Activated B cell treated with CpG ODN at 0.5 μM for 24 hours (primary cell): ENCODE results near the gene SPIRE1. TPM values are rescaled to one million over a fixed set of nuclear protein-coding genes. Genes with fewer than 3 reads are reported as not detected.

Source experiments
- ATAC-seq: fragments of 200-7000 bp; cut with Tn5 transposase; one replicate; pipeline ENCODE4 v1.10.0; 2021; ENCODE audit warnings: low read depth, mild to moderate bottlenecking, moderate library complexity
- CTCF ChIA-PET: fragments of 350-600 bp; sonication (Branson Sonifier 250); formaldehyde crosslinking; loops from one replicate; lab custom pipeline; 2021; ENCODE audit warnings: antibody characterized with exemption; lab: Charles Lee
- POLR2A ChIA-PET: fragments of 350-600 bp; sonication (Branson Sonifier 250); formaldehyde crosslinking; loops from one replicate; lab custom pipeline; 2021; ENCODE audit warnings: antibody characterized with exemption; lab: Charles Lee
- DNase-seq: peaks from one replicate; pipeline ENCODE4 v3.0.0; 2022
- H3K27ac Mint-ChIP-seq: one replicate; pipeline ENCODE4 v1.8.0; 2020; ENCODE audit warnings: mixed read lengths
- H3K27me3 Mint-ChIP-seq: one replicate; pipeline ENCODE4 v1.8.0; 2021; ENCODE audit warnings: mixed read lengths
- H3K36me3 Mint-ChIP-seq: one replicate; pipeline ENCODE4 v1.8.0; 2021; ENCODE audit warnings: low read depth, mixed read lengths
- H3K4me1 Mint-ChIP-seq: one replicate; pipeline ENCODE4 v1.8.0; 2021; ENCODE audit warnings: mixed read lengths
- H3K4me3 Mint-ChIP-seq: one replicate; pipeline ENCODE4 v1.8.0; 2020; ENCODE audit warnings: mild to moderate bottlenecking, mixed read lengths
- H3K9me3 Mint-ChIP-seq: one replicate; pipeline ENCODE4 v1.8.0; 2020; ENCODE audit warnings: mixed read lengths
- intact Hi-C: fragments of 100-400 bp; cut with micrococcal nuclease; formaldehyde crosslinking; loops from one replicate; pipeline ENCODE4 v1.15.1; 2024
- total RNA-seq: library from RNA; stranded (reverse); gene quantifications from 2 replicates; pipeline ENCODE4 v1.2.3, GENCODE V29; 2022
- TF ChIP-seq, protein P1 (sequence below): fragments of 200-600 bp; IDR thresholded peaks from one replicate; pipeline ENCODE4 v1.8.0; 2022; ENCODE audit warnings: antibody characterized with exemption, mild to moderate bottlenecking

The SPIRE1 gene
- total RNA-seq, 1 donor from 2014 or later = 2.5 TPM

DNA sequence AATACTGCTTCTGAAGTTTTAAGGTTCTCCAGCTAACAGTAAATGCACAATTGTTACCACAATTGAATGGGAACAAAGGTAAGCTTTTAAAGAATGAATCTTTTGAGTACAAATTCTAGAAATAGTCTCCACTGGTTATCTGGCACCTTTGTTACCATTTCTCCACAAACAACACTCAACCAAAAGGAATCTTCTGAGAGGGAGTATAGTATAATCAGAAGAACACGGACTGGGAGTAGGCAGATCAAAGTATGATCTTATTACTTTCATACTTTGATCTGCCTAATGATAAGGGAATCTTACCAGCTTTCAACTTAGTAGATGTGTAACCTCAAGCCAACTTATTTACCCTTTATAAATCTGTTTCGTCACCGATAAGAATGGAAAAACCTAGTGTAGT lies 43.3 kb upstream of the SPIRE1 start:
- ChIA-PET POLR2A (interaction anchor here (1.5 to 3.0 kb wide), 2 partner anchors 247 to 293 kb away, joined by 5 to 27 read pairs; partner anchors contain the start of genes PRELID3A and SEH1L), CTCF (interaction anchor here (0.5 to 1.6 kb wide), 2 partner anchors 23 to 309 kb away, joined by 3 read pairs; no protein-coding TSS in a partner anchor)
- Mint-ChIP-seq H3K27me3 (no peaks in the 10 kb centered on the region), H3K36me3 (peaks cover 37% of the 10 kb centered on the region), H3K4me1 (peaks cover 38% of the 10 kb centered on the region), H3K4me3 (peak overlapping the region; percentile 99), H3K27ac (peak overlapping the region; percentile 99), H3K9me3 (no peaks in the 10 kb centered on the region)
- ATAC-seq (no peak), DNase-seq (no peak)
- TF ChIP-seq, protein P1, sequence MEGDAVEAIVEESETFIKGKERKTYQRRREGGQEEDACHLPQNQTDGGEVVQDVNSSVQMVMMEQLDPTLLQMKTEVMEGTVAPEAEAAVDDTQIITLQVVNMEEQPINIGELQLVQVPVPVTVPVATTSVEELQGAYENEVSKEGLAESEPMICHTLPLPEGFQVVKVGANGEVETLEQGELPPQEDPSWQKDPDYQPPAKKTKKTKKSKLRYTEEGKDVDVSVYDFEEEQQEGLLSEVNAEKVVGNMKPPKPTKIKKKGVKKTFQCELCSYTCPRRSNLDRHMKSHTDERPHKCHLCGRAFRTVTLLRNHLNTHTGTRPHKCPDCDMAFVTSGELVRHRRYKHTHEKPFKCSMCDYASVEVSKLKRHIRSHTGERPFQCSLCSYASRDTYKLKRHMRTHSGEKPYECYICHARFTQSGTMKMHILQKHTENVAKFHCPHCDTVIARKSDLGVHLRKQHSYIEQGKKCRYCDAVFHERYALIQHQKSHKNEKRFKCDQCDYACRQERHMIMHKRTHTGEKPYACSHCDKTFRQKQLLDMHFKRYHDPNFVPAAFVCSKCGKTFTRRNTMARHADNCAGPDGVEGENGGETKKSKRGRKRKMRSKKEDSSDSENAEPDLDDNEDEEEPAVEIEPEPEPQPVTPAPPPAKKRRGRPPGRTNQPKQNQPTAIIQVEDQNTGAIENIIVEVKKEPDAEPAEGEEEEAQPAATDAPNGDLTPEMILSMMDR = no peak
- intact Hi-C loops = loop anchor here (5.0 kb wide), 2 partner anchors 294 to 719 kb away; partner anchors contain the start of genes IMPA2 and PRELID3A

DNA sequence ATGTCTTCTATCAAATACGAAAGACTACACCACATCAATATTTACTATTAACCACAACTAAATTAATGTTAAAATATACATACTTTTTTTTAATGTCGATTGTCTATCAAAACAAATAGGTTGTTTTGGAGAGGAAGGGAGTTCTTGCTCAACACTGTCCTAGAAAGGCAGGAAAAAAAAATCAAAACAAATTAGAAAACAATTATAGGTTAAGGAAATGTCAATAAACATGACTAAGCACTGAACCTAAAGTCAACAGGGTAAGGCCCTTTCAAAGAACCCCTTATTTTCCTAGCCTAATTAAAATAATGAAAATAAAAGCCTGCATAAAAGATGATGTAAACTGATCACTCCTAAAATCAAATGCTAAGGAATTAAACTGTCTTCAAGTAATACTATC lies 41.8 kb upstream of the SPIRE1 start:
- Mint-ChIP-seq H3K27me3 (no peaks in the 10 kb centered on the region), H3K27ac (no peak overlapping the region), H3K4me1 (peaks cover 28% of the 10 kb centered on the region), H3K36me3 (peaks cover 33% of the 10 kb centered on the region), H3K4me3 (no peak overlapping the region), H3K9me3 (no peaks in the 10 kb centered on the region)
- intact Hi-C loops = loop anchor here (5.0 kb wide), 2 partner anchors 292 to 717 kb away; partner anchors contain the start of genes IMPA2 and PRELID3A
- TF ChIP-seq, protein P1 = no peak
- CTCF ChIA-PET = no interaction called here
- POLR2A ChIA-PET = no interaction called here
- ATAC-seq = no peak
- DNase-seq = no peak

DNA sequence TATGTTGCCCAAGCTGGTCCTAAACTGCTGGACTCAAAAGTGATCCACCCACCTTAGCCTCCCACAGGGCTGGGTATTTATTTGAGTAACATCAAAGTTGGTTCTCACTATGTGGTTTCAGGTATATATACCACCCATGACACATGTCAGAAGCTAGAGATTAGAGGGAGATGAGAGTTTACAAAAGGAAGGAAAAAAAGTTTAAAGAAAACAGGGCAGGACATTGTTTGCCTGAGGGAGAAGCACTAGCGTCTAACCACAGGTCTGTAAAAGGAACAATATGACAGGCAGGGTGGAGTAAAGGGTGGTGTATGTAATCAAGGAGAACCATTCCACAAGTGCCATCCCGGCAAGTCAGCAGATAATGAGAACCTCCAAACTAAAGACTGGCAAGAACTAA lies 36.1 kb upstream of the SPIRE1 start:
- POLR2A ChIA-PET = no interaction called here
- H3K27ac Mint-ChIP-seq = no peak overlapping the region
- CTCF ChIA-PET = no interaction called here
- no peak for DNase-seq
- peaks cover 26% of the 10 kb centered on the region for H3K36me3 Mint-ChIP-seq
- H3K4me3 Mint-ChIP-seq = no peak overlapping the region
- TF ChIP-seq, protein P1 = no peak
- no peaks in the 10 kb centered on the region for H3K27me3 Mint-ChIP-seq
- intact Hi-C loops = no loop called here
- no peaks in the 10 kb centered on the region for H3K4me1 Mint-ChIP-seq
- ATAC-seq = no peak
- no peaks in the 10 kb centered on the region for H3K9me3 Mint-ChIP-seq

DNA sequence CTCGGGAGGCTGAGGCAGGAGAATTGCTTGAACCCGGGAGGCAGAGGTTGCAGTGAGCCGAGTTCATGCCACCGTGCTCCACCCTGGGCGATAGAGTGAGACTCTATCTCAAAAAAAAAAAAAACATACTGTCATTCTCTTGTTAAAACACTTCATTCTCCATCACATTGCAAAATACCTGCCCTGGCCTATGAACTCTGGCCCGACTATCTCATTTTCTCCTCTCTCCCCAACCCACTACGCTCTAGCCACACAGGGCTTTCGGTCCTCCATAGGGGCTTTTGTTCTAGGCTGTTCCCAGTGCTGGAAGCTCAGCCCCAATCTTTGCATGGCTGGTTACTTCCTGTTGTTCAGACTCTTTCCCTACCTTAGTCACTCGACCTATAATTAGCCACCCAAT lies 34.3 kb upstream of the SPIRE1 start:
- TF ChIP-seq, protein P1 = no peak
- ChIA-PET CTCF (no interaction called here), POLR2A (no interaction called here)
- DNase-seq (no peak), ATAC-seq (no peak)
- Mint-ChIP-seq H3K27ac (no peak overlapping the region), H3K36me3 (peaks cover 18% of the 10 kb centered on the region), H3K4me3 (no peak overlapping the region), H3K4me1 (no peaks in the 10 kb centered on the region), H3K27me3 (no peaks in the 10 kb centered on the region), H3K9me3 (no peaks in the 10 kb centered on the region)
- intact Hi-C loops = no loop called here

DNA sequence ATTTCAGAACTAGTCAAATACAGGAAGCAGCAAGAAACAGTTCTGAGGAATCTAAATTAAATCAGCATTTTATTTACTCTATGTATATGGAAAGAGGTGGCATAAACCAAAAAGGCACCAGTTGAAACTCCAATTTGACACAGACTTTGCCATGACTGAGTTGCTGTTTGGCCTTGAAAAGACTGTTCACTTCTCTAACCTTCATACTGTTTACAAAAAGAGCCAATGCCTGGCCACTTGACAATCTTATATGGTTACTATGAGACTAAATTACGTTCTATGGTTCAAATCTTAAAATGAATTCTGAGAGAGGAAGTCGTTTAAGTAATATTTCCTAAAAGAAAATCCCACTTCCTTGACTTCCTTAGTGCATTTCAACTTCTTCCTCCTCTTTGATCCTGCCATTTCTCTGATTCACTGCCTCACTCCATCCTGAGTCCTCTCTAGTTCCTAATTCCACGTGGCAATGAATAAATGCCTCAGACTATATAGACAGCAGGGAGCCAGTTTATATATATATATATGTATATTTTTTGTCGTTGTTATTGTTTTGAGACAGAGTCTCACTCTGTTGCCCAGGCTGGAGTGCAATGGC lies 31.4 kb upstream of the SPIRE1 start:
- H3K9me3 Mint-ChIP-seq = no peaks in the 10 kb centered on the region
- TF ChIP-seq, protein P1 = no peak
- no peaks in the 10 kb centered on the region for H3K27me3 Mint-ChIP-seq
- ATAC-seq (no peak), DNase-seq (no peak)
- intact Hi-C loops = no loop called here
- no peak overlapping the region for H3K27ac Mint-ChIP-seq
- H3K36me3 Mint-ChIP-seq = peaks cover 23% of the 10 kb centered on the region
- CTCF ChIA-PET = interaction anchor here (0.9 kb wide), 1 partner anchor 204 kb away, joined by 3 read pairs; no protein-coding TSS in a partner anchor
- no peaks in the 10 kb centered on the region for H3K4me1 Mint-ChIP-seq
- no peak overlapping the region for H3K4me3 Mint-ChIP-seq
- POLR2A ChIA-PET = no interaction called here
